HUES48 (cell line): ENCODE results near the gene PGK2.

Experiments
- H3K27ac ChIP-seq: one replicate; pipeline ENCODE4 v1.7.0; 2013; ENCODE audit warnings: low read depth, low read length, inconsistent platforms
- H3K27me3 ChIP-seq: 2 replicates; pipeline ENCODE4 v1.6.1; 2013; ENCODE audit warnings: mild to moderate bottlenecking, low read length; ENCODE audit not compliant: control insufficient read depth, insufficient read depth
- H3K36me3 ChIP-seq: 2 replicates; pipeline ENCODE4 v1.6.1; 2013; ENCODE audit warnings: low read length; ENCODE audit not compliant: control insufficient read depth, insufficient read depth
- H3K4me1 ChIP-seq: 2 replicates; pipeline ENCODE4 v1.6.1; 2013; ENCODE audit warnings: mild to moderate bottlenecking, low read length; ENCODE audit not compliant: control insufficient read depth, insufficient read depth
- H3K4me3 ChIP-seq: 2 replicates; pipeline ENCODE4 v1.5.1; 2013; ENCODE audit warnings: mild to moderate bottlenecking, low read depth, low read length
- H3K9ac ChIP-seq: 2 replicates; pipeline ENCODE4 v1.6.1; 2013; ENCODE audit warnings: mild to moderate bottlenecking, low read depth, low read length, moderate library complexity
- H3K9me3 ChIP-seq: 2 replicates; pipeline ENCODE4 v1.6.1; 2013; ENCODE audit warnings: low read length; ENCODE audit not compliant: control insufficient read depth, insufficient read depth

PGK2 gene

GRCh38 chr6:49739423-49739822 is 47.7 kb downstream of the PGK2 start:
- Histone ChIP-seq H3K27ac (no peak overlapping the region), H3K9ac (no peak overlapping the region), H3K27me3 (no peaks in the 10 kb centered on the region), H3K9me3 (no peaks in the 10 kb centered on the region), H3K4me1 (no peaks in the 10 kb centered on the region), H3K36me3 (no peaks in the 10 kb centered on the region), H3K4me3 (no peak overlapping the region)

GRCh38 chr6:49736017-49736508 is 51.0 kb downstream of the PGK2 start:
- no peak overlapping the region for H3K9ac ChIP-seq
- H3K4me1 ChIP-seq: no peaks in the 10 kb centered on the region
- H3K27ac ChIP-seq: no peak overlapping the region
- no peaks in the 10 kb centered on the region for H3K27me3 ChIP-seq
- no peaks in the 10 kb centered on the region for H3K36me3 ChIP-seq
- no peaks in the 10 kb centered on the region for H3K9me3 ChIP-seq
- H3K4me3 ChIP-seq: no peak overlapping the region
